ENCODE data around the gene GPR179.

DNA sequence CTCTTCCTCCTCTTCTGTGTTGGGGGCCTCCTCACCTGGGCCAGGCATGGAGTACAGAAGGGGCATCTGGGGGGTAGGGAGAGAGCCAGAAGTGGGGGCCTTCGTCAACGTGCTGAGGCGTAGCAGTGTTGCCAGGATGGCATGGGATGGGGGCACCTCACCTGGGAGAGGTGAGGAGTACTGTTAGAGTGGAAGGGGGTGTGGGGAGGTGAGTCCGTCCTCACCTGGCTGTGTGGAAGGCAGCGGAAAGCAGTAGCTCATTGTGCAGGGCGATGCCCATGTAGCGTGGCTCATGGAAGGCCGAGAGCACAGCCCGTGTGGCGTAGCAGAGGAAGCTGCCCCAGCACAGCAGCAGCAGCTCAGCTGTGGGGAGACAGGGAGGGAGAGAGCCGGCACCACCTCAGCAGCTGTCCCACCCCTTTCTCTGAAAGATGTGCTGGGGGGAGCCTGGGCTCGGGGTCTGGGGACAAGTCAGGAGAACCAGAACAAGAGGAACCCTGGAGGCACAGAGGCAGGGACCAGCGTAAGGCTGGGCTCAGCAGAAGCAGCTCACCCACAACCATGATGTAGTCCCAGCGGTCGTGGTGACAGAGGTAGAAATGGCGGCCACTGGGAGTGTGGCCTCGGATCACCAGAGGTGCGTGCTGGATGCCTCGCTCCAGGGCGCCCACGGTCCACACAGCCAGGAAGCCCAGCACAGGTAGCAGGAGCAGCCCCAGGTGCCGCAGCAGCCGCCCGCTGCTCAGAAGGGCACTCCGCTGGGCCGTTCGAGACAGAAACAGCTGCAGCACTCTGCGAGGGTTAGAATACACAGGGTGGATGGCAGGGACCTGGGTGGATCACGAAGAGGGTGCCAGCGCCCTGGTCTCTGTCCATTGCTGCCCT is 9.0 kb downstream of the GPR179 start:
- TF ChIP-seq, protein P1, sequence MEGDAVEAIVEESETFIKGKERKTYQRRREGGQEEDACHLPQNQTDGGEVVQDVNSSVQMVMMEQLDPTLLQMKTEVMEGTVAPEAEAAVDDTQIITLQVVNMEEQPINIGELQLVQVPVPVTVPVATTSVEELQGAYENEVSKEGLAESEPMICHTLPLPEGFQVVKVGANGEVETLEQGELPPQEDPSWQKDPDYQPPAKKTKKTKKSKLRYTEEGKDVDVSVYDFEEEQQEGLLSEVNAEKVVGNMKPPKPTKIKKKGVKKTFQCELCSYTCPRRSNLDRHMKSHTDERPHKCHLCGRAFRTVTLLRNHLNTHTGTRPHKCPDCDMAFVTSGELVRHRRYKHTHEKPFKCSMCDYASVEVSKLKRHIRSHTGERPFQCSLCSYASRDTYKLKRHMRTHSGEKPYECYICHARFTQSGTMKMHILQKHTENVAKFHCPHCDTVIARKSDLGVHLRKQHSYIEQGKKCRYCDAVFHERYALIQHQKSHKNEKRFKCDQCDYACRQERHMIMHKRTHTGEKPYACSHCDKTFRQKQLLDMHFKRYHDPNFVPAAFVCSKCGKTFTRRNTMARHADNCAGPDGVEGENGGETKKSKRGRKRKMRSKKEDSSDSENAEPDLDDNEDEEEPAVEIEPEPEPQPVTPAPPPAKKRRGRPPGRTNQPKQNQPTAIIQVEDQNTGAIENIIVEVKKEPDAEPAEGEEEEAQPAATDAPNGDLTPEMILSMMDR (IDR thresholded peaks at IDR 0.05): no peak
- TF ChIP-seq POLR2AphosphoS5 (IDR thresholded peaks at IDR 0.05; ENCODE audit: low read depth, low read length): no peak
- TF ChIP-seq, protein P2, sequence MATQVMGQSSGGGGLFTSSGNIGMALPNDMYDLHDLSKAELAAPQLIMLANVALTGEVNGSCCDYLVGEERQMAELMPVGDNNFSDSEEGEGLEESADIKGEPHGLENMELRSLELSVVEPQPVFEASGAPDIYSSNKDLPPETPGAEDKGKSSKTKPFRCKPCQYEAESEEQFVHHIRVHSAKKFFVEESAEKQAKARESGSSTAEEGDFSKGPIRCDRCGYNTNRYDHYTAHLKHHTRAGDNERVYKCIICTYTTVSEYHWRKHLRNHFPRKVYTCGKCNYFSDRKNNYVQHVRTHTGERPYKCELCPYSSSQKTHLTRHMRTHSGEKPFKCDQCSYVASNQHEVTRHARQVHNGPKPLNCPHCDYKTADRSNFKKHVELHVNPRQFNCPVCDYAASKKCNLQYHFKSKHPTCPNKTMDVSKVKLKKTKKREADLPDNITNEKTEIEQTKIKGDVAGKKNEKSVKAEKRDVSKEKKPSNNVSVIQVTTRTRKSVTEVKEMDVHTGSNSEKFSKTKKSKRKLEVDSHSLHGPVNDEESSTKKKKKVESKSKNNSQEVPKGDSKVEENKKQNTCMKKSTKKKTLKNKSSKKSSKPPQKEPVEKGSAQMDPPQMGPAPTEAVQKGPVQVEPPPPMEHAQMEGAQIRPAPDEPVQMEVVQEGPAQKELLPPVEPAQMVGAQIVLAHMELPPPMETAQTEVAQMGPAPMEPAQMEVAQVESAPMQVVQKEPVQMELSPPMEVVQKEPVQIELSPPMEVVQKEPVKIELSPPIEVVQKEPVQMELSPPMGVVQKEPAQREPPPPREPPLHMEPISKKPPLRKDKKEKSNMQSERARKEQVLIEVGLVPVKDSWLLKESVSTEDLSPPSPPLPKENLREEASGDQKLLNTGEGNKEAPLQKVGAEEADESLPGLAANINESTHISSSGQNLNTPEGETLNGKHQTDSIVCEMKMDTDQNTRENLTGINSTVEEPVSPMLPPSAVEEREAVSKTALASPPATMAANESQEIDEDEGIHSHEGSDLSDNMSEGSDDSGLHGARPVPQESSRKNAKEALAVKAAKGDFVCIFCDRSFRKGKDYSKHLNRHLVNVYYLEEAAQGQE (IDR thresholded peaks at IDR 0.05; ENCODE audit: insufficient read depth in 1 of 2, low read depth in 2 of 2, low read length in 1 of 2): no peak
